GM18507 (cell line): ENCODE data around the gene PDE4D.
A peak's percentile ranks its signal among the peaks of the same experiment; 100 is the strongest.
"Not testable (repeated sequence)": the region's sequence is repeated elsewhere in the genome, so short reads cannot be mapped to it uniquely, and the experiment has no call there.

ENCODE experiments used
- DNase-seq: peaks from one replicate; pipeline ENCODE4 v3.0.0; 2011; ENCODE audit warnings: low read depth; ENCODE audit not compliant: insufficient read length; ENCODE audit errors: extremely low spot score
- FAIRE-seq: peaks from 2 replicates; lab custom pipeline; 2011; peaks lifted over from hg19 to GRCh38; lab: Jason Lieb, UNC

PDE4D gene

DNA sequence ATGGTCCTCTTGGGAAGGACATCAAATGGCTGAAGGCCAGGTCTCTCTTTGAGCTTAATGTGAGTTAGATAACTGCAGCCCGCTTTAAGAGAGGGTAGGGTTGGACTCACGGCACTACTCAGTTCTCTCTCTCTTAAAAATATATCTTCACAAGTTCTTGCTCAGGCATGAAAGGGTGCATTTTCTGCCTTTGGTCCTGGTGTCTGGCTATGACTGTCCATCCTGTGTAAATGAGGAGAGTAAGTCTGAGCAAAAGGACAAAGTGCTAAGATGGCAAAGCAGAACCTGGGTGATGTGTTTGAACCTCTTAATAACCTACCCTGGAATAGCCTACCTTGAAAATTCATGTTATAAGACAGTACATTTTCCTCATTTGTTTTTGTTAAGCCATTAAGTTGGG, 293.4 kb downstream of the PDE4D start:
- FAIRE-seq = no peak
- DNase-seq = no peak

DNA sequence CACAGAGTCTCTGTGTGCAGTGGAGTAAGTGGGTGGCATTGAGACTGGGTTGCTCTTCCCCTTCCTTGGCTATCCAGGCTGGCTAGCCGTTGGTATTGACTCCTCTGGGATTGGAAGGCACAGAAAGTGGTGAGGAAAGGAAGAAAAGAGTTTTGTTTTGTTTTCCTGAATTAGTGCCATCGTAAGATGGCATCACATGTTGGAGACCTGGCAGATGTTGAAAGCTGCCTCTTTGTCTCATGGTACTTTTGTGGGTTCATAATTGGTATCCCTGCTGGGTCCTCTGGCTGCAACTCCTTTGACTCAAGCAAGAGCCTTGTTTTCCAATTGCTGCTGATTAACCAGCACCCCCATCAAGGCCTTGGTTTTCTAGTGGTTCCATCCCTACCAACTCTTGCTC, 293.8 kb downstream of the PDE4D start:
- FAIRE-seq (no peak), DNase-seq (no peak)

DNA sequence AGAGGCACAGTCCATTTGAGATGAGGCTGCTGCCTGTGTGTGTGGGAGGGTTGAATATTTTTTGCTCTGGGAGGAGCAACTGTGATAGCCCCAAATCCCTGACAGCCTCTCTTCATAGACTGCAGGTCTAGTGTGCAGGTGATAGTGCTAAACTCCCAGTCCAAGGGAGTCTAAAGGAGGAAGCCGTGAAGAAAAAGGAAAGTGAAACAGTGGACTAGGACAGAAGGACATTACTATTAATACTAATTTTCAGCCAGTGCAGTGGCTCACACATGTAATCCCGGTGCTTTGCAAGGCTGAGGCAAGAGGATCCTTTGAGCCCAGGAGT, 295.0 kb downstream of the PDE4D start:
- FAIRE-seq = peak; percentile 76
- no peak for DNase-seq

DNA sequence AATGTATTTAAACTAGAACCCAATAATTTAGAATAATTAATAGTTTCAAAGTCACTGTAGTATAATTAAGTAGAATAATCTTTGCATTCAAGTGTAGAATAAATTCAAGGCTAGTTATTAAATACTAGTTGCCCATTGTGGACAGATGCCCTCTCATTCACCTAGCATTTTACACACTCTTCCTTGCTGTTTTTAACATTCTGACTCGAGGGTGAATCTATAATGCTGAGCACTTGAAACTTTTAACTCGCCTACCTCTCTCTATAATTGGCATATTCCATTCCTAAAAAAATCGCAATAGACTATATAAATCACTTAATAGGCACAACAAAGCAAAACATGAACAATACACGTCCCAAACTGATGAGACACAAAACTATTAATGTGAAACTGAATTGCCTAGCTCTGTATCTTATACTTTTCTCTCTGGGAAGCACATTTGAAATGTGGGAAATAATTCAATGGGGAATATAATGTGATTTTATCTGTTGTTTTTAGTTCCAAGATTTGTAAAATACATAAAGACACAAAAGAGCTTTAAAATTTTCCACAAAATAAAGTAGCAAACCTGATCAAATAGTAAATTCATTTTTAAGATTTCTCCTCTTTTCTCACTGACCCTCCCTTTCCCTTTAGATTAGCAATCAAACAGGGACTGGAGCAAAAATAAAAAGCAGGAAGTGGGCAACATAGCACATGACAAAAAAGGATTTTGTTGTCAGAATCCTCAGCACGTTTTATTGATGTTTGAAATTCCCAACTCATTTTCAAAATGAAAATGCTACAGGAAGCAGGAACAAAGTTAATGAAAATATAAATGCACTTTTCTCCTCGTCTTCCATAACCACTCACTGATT, 295.6 kb downstream of the PDE4D start:
- DNase-seq (no peak), FAIRE-seq (peak; percentile 60)

DNA sequence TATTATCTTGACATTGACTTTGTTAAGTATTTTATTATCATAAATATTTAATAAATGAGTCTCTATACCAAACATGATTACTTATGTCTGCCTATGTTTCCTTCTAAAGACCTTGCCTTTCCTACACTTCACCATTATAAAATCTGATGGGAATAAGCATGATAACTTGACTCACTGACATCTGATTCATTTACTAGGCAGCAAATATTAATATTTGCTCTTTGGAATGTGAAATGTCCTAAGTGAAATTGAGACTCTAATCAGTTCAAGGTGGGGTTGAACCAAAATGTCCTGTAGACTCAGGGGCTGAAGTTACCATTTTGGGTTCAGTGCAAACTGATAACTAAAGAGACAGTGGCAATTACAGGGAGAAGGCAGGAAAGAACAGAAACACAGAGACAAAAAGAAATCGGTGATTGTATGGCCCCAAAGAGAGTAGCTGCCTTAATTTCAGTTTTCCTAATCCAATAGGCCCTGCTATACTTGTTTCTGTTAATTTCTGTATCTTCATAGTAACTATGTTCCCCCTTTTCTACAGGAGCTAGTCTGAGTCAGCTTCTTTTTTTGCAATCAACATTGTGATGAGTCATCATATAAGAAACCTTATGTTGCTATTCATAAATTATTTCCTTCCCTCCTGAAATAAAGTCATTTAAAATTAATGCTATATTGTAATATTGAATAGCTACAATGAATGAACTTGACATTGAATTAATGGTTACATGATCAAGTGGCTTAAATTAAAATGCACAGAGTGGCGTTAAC, 296.8 kb downstream of the PDE4D start:
- FAIRE-seq (no peak), DNase-seq (no peak)

DNA sequence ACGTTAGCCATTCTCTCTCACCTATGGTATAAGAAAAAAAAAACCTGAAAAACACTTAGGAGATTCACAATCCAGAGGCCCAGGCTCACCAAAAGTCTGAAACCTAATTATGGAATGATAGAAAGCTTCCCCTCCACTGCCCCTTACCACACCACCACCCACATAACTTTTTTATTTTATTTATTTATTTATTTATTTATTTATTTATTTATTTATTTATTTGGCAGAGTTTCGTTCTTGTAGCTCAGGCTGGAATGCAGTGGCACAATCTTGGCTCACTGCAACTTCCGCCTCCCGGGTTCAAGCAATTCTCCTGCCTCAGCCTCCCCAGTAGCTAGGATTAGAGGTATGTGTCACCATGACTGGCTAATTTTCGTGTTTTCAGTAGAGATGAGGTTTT, 299.4 kb downstream of the PDE4D start:
- FAIRE-seq, DNase-seq: not testable (repeated sequence)

DNA sequence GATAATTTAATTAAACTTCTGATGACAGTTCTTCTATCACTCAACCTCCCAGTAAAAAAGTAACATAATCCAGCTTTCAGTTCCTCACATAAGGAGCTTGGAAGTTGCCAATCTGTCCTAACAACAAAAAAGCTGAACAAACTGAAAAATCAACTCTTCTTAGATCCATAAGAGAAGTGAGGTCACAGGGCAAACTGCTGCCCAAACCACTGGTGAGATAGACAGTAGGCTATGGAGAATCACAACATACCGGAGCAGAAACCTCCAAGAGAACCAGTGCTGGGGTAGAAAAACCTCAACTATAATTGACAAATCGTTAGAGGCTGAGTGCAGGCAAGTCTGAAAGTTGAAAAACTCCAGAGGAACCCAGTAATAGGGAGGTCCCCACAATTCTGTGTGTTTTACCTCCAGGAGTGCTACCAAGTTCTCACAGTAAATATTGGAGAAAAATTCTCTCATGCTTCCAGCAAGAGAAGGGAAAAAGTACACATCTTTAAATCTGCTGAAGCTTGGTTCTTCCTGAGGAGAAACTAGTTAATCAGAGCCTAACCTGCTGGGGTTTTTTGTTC, 300.0 kb downstream of the PDE4D start:
- FAIRE-seq (peak; percentile 5), DNase-seq (no peak)

DNA sequence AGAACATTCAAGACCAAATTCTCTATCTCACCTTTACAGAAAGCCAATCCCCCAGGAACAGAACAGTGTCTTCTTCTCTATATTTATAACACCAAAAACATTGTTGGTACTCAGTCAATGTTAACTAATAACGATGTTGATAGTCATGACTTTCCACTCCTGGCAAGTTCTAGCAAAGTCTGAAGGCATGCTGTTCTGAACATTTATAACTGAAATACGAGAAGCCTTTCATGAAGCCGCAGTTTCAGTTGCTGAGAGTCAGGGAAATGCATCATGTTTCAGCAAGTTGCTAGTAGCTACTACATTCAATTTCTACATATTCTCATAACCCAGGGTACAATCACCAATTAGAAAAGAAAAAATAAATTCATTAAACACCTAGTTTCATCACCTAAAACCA, 301.4 kb downstream of the PDE4D start:
- FAIRE-seq (no peak), DNase-seq (no peak)

DNA sequence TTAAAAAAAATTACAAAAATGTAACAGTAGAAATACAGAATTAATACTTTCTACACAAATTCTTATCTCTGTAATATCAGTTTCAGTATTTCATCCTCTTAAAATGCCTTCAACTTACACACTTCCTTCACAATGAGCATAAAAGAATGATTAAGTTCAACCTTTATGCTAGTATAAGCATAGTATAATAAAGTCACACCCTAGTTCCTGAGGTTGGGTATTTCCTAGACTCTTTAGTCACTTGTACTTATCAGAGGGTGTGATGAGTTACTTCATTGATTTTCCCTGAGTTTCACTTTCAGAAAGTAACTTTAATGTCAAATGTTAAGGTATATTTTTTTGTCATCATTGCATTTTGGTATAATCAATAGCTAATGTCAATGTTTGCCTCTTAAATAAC, 302.4 kb downstream of the PDE4D start:
- DNase-seq = no peak
- FAIRE-seq = peak; percentile 50

DNA sequence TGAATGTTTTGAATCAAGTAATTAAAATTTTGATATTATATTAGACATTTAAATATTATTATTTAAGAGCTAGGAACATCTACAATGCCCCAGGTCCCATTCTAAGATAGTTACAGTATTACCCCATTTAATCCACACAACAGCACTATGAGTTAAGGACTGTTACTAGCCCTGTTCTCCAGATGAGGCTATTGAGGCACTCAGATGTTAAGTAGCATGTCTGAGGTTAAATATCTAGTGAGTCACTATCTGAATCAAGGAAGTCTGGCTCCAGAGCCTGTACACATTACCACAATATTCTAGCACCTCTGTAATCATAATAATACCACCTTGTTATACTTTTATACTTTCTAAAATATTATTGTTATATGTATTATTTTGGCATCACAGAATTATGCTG, 304.6 kb downstream of the PDE4D start:
- FAIRE-seq = no peak
- no peak for DNase-seq

DNA sequence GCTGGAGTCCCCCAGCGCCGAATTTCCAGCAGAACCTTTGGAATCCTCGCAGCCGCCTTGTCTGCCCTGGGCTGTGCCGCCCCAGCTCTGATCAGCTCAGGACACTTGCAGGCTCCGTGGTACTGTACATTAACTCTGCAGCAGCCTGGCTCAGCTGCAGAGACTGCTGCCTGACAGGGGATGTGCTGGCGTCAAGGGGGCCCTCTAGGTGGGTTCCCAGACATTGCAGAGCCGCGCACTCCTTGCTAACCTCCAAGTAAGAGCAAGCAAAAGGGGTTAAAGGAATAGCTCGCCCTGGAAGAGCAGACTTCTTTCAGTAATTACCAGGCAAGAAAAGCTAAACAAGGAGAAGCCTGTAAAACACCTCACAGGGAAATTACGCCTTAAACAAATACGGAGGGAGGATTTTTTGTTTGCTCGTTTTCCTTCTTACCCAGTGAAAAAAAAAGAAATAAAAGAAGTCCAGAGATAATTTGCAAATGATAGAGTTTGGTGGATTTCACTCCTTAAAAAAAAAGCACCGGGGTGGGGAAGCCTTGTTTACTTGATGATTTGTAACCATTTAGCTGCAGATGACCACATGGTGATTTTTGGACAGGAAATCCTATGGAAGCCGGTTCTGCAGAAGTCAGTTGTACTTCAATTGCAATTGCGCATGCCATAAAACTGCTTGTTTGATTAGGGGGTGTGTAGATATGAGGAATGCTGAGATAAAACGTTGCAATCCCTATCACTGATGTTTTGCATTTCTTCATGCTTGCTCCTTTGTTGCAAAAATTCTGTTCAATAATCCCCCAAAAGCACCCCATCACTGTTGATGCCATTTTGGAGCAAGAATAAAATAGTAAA, 305.8 kb downstream of the PDE4D start:
- DNase-seq (no peak), FAIRE-seq (no peak)

DNA sequence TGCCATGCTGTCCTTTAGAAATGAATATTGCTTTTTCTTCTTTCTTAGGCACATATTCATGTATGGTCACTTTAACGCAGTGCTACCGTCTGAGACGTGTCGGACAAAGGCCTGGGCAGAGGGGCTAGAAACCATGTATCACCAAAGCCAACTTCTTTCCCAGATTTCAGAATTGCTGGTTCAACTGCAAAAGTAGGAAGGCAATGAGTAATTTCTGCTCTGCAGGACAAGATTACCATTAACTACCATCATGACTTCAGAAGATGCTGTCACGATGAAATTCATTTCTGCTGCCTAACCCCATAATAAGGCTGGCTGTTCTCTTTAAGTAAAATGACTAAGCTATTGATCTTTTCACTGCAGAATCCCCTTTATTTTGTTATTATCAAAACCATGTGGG, 306.7 kb downstream of the PDE4D start:
- DNase-seq (no peak), FAIRE-seq (no peak)

DNA sequence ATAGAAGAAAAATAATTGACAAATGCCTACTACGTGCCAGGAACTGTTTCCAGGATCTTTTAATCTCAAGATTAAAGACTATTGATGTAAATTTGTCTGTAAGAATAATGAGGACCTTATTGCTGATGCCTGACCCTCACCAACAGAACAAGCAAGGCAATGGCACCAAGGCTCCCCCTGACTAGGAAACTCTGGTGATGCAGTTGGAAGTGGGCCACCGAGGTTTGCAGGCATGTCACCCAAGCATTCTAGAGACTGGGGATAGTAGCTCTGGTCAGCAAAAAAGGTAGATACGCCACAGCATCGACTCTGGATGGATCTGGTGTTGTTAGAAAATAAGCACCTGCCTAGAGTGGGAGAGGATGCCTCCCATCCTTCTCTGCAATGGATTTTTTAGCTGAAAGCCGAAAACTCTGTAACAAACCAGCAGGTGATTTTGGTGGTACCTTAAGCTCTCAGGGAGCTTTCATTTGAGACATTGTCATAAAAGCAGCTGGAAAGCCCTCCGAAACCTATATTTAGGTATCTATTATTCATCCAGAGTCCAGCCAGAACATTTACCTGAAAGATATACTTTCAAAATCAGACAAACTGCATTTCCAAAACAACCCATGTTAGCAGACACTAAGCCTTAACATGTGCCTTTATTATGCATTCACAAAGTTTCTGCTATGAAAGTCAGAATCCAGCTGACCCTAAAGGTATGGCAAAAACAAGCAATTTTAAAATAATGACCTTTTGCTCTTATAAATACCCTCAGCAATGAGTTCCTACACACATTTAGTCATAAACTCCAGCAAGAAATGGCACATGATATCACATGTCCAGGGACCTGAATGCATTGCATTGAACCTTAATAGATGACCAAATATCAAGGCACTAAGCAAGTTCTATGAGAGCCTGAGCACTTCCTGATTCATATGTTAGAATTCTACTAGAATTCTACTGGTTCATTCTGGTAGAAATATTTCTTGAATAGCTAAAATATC, 308.4 kb downstream of the PDE4D start:
- FAIRE-seq (no peak), DNase-seq (no peak)

DNA sequence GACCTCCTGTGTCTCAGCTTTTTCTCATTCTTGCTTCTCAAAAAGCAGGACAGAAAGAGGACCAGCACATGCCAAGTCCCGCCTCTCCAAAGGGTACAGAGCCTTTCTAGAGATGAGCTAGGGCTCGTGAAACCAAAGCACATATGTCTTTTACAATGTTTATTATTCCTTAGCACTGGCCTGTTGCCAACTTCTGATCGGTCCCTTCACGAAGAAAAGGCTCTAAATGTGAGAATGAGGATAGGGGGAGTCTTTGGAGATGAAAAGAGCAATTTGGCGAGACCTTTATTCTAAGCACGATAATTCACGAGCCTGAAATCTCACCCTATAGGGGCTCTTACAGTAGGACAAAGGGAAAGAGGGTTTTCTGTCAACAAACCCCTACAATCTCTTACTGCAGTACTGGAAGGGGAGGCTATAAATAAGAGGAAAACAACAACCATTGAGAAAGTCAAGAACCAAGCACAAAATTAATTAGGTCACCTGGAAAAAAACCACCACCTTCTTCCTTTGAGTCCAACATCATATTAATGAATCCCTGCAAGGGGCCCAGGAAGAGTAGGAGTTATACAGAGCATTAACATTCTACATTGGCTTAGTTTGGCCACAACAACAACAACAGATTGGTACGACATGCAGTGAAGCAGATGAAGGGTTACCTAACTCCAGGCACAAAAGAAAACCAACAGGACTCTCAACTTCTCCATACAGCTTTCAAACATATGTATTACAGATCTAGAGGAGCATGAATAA, 309.5 kb downstream of the PDE4D start:
- FAIRE-seq (no peak), DNase-seq (no peak)

DNA sequence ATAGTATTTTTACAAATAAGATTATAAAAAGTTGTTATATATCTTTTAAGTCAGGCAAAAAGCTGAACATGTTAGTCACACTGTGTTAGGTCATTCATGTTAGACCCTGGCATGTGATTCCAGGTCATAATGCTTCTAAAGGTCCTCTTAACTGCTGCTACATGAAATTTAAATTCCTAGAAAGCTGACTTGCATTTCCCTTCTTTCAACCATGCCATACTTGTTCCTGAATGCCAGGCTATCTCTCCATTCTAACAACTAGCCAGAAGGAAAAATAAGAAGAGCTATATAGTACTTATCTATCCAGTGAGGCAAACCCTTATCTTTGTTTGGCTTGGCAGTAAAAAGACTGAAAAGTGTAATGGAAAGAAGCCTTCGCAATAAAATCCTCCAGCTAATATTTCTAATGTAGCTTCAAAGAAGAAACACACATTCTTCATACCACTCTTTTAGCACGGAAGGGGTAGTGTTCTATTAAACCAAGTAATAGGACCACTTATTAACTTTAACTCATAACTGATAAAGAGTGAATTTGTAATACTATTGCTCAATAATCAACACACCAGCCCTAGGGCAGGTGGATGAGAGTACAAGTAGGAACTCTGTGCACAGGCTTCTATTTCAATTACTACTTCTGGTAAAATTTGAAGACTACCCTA, 310.2 kb downstream of the PDE4D start:
- FAIRE-seq = no peak

DNA sequence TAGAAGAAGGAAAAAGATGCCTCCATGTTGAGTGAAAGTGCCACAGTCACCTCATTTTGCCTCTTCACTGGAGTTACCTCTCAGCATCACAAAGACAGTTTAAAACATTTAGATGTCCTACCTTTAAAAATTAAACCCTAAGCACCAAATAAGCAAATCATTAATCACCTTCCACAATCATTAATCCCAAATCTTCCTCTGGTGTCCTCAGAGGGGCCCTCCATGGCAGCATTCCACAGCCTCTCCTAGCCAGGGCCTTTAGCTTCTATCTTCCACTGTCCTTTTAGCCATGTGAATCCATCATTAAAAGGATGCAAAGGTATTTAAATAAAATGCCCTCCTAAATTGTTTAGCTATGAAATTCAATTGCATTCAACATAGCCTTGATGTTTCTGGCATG, 310.8 kb downstream of the PDE4D start:
- DNase-seq = no peak
- no peak for FAIRE-seq

More for the DNA sequence above, 310.2 kb downstream of the PDE4D start:
- no peak for DNase-seq

DNA sequence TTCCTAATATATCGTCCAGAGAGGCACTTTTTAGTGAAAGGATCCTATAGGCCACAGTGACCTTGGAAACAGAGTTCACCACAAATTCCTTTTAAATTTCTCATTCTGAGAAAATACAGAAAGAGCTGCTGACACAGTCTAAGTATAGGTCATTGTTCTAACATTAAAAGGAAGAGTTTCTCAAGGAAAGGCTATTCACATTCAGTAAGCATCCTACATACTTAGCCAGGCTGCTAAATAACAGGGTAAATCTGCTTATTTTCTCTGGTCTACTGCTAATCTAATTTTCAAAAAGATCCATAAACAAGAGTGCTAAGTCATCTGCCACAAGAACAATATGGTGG, 313.7 kb downstream of the PDE4D start:
- DNase-seq (no peak), FAIRE-seq (no peak)
